Mesodermal cell (in vitro differentiated cells): ENCODE data around the gene WIF1.

Experiments used
- H3K27ac ChIP-seq: 2 replicates; pipeline ENCODE4 v1.7.0; 2013; ENCODE audit warnings: mild to moderate bottlenecking, low read depth, low read length, moderate library complexity; ENCODE audit not compliant: severe bottlenecking
- H3K36me3 ChIP-seq: 2 replicates; pipeline ENCODE4 v1.7.1; 2013; ENCODE audit warnings: mild to moderate bottlenecking, low read length, moderate library complexity; ENCODE audit not compliant: control insufficient read depth, insufficient read depth
- H3K4me1 ChIP-seq: one replicate; pipeline ENCODE4 v1.7.1; 2013; ENCODE audit warnings: mild to moderate bottlenecking, low read length; ENCODE audit not compliant: insufficient read depth, control insufficient read depth, poor library complexity, severe bottlenecking
- H3K4me3 ChIP-seq: 2 replicates; pipeline ENCODE4 v1.7.0; 2013; ENCODE audit warnings: low read length, control low read depth, mild to moderate bottlenecking; ENCODE audit not compliant: insufficient read depth, poor library complexity, severe bottlenecking; ENCODE audit errors: extremely low read depth
- H3K9me3 ChIP-seq: 2 replicates; pipeline ENCODE4 v1.7.1; 2013; ENCODE audit warnings: mild to moderate bottlenecking, low read length, moderate library complexity; ENCODE audit not compliant: control insufficient read depth
- WGBS, 2 experiments: methylation state at CpG; one replicate each; pipeline ENCODE4 v1.1.5; 2013; ENCODE audit warnings: missing lambda C conversion rate in 2 of 2; ENCODE audit not compliant: insufficient coverage in 2 of 2; 5-methylcytosine and 5-hydroxymethylcytosine counted together

Gene WIF1

GRCh38 chr12:65023485-65023884 lies 97.6 kb downstream of the WIF1 start:
- Histone ChIP-seq H3K4me1 (no peaks in the 10 kb centered on the region), H3K4me3 (no peak overlapping the region), H3K27ac (no peak overlapping the region), H3K9me3 (no peaks in the 10 kb centered on the region), H3K36me3 (no peaks in the 10 kb centered on the region)
- 60% methylated on average over 1 of the region's 2 CpGs; no CpG with 5 or more reads in 1 of the 2 experiments for WGBS, 2 experiments

- 75% methylated on average over 1 of the region's 1 CpG; no CpG with 5 or more reads in 1 of the 2 experiments for WGBS, 2 experiments
- H3K9me3 ChIP-seq, result no peaks in the 10 kb centered on the region
- no peak overlapping the region for H3K27ac ChIP-seq
- no peaks in the 10 kb centered on the region for H3K4me1 ChIP-seq
- H3K36me3 ChIP-seq, result no peaks in the 10 kb centered on the region
- H3K4me3 ChIP-seq, result no peak overlapping the region
These were observed 98.1 kb downstream of the WIF1 start for GRCh38 chr12:65022960-65023359.

DNA sequence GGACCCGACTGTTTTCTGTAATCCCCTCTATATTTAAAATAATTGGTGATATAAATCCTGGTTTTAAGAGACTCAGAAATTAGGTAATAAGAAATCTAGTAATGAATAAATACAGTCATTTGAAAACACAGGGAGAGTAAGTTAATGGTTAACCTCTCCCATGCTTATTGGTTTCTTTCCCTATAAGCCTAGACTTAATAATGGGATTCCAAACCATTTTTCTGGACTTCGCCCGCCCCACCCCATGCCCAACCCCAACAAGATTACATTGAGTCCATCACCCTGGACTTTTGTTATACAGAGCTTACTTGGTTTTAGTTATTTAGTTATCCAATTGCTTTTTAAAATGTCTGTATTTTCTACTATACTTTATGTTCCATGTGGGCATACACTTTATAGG lies 98.7 kb downstream of the WIF1 start:
- WGBS, 2 experiments, result no CpG with 5 or more reads among the region's 3 CpGs
- Histone ChIP-seq H3K27ac (no peak overlapping the region), H3K4me3 (no peak overlapping the region)

GRCh38 chr12:65019696-65020234 lies 101.3 kb downstream of the WIF1 start:
- Histone ChIP-seq H3K4me3 (no peak overlapping the region), H3K27ac (no peak overlapping the region), H3K4me1 (no peaks in the 10 kb centered on the region), H3K36me3 (no peaks in the 10 kb centered on the region), H3K9me3 (no peaks in the 10 kb centered on the region)
- 66 to 92% methylated on average over 3 to 4 of the region's 4 CpGs for WGBS, 2 experiments

More for the DNA sequence above, 98.7 kb downstream of the WIF1 start:
- Histone ChIP-seq H3K36me3 (no peaks in the 10 kb centered on the region), H3K4me1 (no peaks in the 10 kb centered on the region), H3K9me3 (no peaks in the 10 kb centered on the region)

- Histone ChIP-seq H3K4me3 (no peak overlapping the region), H3K36me3 (no peaks in the 10 kb centered on the region), H3K27ac (no peak overlapping the region), H3K4me1 (no peaks in the 10 kb centered on the region), H3K9me3 (no peaks in the 10 kb centered on the region)
These were observed 104.0 kb downstream of the WIF1 start for GRCh38 chr12:65016881-65017650.

- WGBS, 2 experiments, result 93 to 98% methylated on average over 5 to 6 of the region's 6 CpGs
- no peak overlapping the region for H3K27ac ChIP-seq
- no peak overlapping the region for H3K4me3 ChIP-seq
- H3K9me3 ChIP-seq, result no peaks in the 10 kb centered on the region
- H3K4me1 ChIP-seq, result no peaks in the 10 kb centered on the region
- no peaks in the 10 kb centered on the region for H3K36me3 ChIP-seq
These were observed 105.3 kb downstream of the WIF1 start for GRCh38 chr12:65015850-65016249.

- H3K9me3 ChIP-seq, result no peaks in the 10 kb centered on the region
- no peak overlapping the region for H3K4me3 ChIP-seq
- WGBS, 2 experiments, result 91 to 97% methylated on average over 6 to 7 of the region's 9 CpGs
- no peak overlapping the region for H3K27ac ChIP-seq
- H3K36me3 ChIP-seq, result no peaks in the 10 kb centered on the region
- no peaks in the 10 kb centered on the region for H3K4me1 ChIP-seq
These were observed 106.4 kb downstream of the WIF1 start for GRCh38 chr12:65014504-65015271.

DNA sequence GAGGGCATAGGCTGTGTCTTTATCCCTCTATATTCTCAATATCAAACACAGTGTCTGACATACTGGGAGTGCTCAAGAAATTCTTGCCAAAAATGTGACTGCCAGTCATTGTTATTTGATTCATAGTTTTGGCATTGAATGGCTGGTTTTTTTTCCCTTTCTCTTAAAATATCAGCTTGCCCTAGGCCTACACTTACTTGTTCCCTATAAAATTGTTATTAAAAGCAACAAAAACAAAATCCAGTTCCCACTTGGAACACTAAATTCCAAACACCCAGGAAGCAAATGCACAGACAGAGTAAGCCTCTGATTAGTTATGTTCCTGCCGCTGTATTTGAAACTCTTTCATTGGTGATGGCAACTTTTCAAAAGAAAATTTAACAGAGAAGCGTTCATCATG lies 110.7 kb downstream of the WIF1 start:
- WGBS, 2 experiments, result 90 to 100% methylated on average over 2 of the region's 2 CpGs

DNA sequence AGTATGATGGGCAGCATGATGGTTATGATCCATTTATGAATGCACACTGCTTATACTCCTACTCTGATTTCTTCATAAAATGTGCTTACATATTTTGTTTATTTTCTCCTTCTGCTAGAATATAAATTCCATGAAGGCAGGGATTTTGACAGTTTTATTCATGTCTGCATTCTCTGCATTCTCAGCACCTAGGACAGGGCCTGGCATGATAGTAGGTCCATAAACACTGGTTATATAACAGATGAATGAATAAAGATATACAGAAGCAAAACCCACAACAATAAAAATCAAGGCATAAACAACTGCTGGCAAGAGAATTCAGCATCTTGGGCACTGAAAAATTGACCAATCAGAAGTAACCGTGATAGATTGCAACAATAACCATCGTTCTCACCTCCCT lies 115.4 kb downstream of the WIF1 start:
- H3K4me1 ChIP-seq, result no peaks in the 10 kb centered on the region
- WGBS, 2 experiments, result no CpG with 5 or more reads among the region's 2 CpGs
- no peak overlapping the region for H3K4me3 ChIP-seq
- H3K27ac ChIP-seq, result no peak overlapping the region
- no peaks in the 10 kb centered on the region for H3K36me3 ChIP-seq
- no peaks in the 10 kb centered on the region for H3K9me3 ChIP-seq

More for the DNA sequence above, 110.7 kb downstream of the WIF1 start:
- Histone ChIP-seq H3K36me3 (no peaks in the 10 kb centered on the region), H3K4me3 (no peak overlapping the region), H3K9me3 (no peaks in the 10 kb centered on the region), H3K27ac (no peak overlapping the region), H3K4me1 (no peaks in the 10 kb centered on the region)

DNA sequence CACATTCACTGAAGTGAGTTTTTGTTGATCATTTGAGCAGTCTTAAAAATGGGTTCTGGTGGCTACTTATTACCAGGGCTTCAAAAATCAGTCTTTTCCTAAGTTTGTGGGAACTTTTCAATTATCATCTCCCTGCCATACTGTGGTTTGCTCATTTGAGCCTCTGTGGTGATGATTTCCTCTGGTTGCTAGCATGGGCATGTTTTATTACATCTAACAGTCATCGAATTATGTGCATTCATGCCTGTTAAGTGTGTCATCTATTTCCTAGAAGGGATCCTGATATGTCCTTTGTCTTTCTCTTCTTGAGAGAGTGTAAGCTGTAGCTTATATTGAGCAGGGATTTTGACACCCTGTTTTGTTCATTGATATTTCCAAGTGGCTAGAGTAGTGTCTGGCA lies 116.8 kb downstream of the WIF1 start:
- no peaks in the 10 kb centered on the region for H3K36me3 ChIP-seq
- no peaks in the 10 kb centered on the region for H3K9me3 ChIP-seq
- no peak overlapping the region for H3K27ac ChIP-seq
- no peaks in the 10 kb centered on the region for H3K4me1 ChIP-seq
- H3K4me3 ChIP-seq, result no peak overlapping the region
- WGBS, 2 experiments, result 100% methylated on average over 1 of the region's 1 CpG; no CpG with 5 or more reads in 1 of the 2 experiments
